ENCODE measurements around the gene FIZ1. TPM values are rescaled to one million over a fixed set of nuclear protein-coding genes. Genes with fewer than 3 reads are reported as not detected.

The FIZ1 gene
- total RNA-seq, 2 experiments from 2014 or later: 15.3 to 16.9 TPM

DNA sequence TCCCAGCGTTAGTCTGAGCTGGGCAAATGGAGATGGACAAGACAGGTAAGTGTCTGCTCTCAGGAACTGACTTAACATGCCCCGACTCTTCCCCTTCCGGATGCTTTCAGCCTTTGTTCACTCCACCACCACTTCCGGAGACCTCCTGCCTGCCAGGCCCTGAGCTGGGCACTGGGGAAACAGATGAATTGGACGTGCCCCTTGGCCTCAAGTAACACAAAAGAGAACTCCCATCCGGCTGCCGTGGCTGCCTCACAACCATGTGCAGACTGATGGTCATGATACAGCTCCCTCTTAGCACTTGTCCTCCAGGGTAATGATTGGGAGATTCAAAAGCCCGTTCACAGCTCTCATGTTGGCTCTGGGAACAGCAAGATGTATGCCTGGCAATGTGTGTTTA, 18.1 kb upstream of the FIZ1 start:
- CTCF ChIA-PET: interaction anchor here (0.7 to 4.8 kb wide), 3 partner anchors 11 to 98 kb away, joined by 3 to 30 read pairs (median 4); partner anchors contain the start of gene ZNF865
- Mint-ChIP-seq H3K4me3 (no peak overlapping the region), H3K4me1 (peaks cover 17% of the 10 kb centered on the region), H3K9me3 (no peaks in the 10 kb centered on the region), H3K36me3 (ENCODE audit: low read depth) (peaks cover 26% of the 10 kb centered on the region), H3K27ac (peak overlapping the region; percentile 36), H3K27me3 (no peaks in the 10 kb centered on the region)
- no peak for DNase-seq
- POLR2A ChIA-PET: no interaction called here

DNA sequence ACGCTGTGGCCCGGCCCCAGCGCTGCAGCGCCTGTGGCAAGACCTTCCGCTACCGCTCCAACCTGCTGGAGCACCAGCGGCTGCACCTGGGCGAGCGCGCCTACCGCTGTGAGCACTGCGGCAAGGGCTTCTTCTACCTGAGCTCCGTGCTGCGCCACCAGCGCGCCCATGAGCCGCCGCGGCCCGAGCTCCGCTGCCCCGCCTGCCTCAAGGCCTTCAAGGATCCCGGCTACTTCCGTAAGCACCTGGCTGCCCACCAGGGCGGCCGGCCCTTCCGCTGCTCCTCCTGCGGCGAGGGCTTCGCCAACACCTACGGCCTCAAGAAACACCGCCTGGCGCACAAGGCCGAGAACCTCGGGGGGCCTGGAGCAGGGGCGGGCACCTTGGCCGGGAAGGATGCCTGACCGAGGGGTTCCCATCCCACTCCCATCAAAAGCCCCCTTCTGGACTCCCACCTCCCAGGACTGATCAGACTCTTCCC, 17.1 kb upstream of the FIZ1 start:
- ChIA-PET POLR2A (no interaction called here), CTCF (interaction anchor here (0.7 kb wide), 1 partner anchor 163 kb away, joined by 3 read pairs; no protein-coding TSS in a partner anchor)

DNA sequence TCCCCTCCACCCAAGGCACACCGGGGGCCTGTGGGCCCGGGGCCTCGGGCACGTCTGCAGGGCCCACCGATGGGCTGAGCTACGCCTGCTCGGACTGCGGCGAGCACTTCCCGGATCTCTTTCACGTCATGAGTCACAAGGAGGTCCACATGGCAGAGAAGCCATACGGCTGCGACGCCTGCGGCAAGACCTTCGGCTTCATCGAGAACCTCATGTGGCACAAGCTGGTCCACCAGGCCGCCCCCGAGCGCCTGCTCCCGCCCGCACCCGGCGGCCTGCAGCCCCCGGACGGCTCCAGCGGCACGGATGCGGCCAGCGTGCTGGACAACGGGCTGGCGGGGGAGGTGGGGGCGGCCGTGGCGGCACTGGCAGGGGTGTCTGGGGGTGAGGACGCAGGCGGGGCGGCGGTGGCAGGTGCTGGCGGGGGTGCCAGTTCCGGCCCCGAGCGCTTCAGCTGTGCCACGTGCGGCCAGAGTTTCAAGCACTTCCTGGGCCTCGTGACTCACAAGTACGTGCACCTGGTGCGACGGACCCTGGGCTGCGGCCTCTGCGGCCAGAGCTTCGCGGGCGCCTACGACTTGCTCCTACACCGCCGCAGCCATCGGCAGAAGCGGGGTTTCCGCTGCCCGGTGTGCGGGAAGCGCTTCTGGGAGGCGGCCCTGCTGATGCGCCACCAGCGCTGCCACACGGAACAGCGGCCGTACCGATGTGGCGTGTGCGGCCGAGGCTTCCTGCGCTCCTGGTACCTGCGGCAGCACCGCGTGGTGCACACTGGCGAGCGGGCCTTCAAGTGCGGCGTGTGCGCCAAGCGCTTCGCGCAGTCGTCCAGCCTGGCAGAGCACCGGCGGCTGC, 16.5 kb upstream of the FIZ1 start:
- H3K27me3 Mint-ChIP-seq: no peaks in the 10 kb centered on the region
- DNase-seq: no peak
- H3K4me3 Mint-ChIP-seq: no peak overlapping the region
- H3K27ac Mint-ChIP-seq: no peak overlapping the region
- H3K9me3 Mint-ChIP-seq: no peaks in the 10 kb centered on the region
- POLR2A ChIA-PET: no interaction called here
- CTCF ChIA-PET: interaction anchor here (0.7 to 1.0 kb wide), 2 partner anchors 9 to 162 kb away, joined by 3 read pairs; no protein-coding TSS in a partner anchor
- H3K4me1 Mint-ChIP-seq: peaks cover 16% of the 10 kb centered on the region
- H3K36me3 Mint-ChIP-seq (ENCODE audit: low read depth): peaks cover 26% of the 10 kb centered on the region

More for the DNA sequence above, 17.1 kb upstream of the FIZ1 start:
- no peaks in the 10 kb centered on the region for H3K27me3 Mint-ChIP-seq
- peaks cover 18% of the 10 kb centered on the region for H3K4me1 Mint-ChIP-seq
- H3K36me3 Mint-ChIP-seq (ENCODE audit: low read depth): peaks cover 26% of the 10 kb centered on the region
- no peak for DNase-seq
- no peak overlapping the region for H3K27ac Mint-ChIP-seq
- no peaks in the 10 kb centered on the region for H3K9me3 Mint-ChIP-seq
- no peak overlapping the region for H3K4me3 Mint-ChIP-seq

DNA sequence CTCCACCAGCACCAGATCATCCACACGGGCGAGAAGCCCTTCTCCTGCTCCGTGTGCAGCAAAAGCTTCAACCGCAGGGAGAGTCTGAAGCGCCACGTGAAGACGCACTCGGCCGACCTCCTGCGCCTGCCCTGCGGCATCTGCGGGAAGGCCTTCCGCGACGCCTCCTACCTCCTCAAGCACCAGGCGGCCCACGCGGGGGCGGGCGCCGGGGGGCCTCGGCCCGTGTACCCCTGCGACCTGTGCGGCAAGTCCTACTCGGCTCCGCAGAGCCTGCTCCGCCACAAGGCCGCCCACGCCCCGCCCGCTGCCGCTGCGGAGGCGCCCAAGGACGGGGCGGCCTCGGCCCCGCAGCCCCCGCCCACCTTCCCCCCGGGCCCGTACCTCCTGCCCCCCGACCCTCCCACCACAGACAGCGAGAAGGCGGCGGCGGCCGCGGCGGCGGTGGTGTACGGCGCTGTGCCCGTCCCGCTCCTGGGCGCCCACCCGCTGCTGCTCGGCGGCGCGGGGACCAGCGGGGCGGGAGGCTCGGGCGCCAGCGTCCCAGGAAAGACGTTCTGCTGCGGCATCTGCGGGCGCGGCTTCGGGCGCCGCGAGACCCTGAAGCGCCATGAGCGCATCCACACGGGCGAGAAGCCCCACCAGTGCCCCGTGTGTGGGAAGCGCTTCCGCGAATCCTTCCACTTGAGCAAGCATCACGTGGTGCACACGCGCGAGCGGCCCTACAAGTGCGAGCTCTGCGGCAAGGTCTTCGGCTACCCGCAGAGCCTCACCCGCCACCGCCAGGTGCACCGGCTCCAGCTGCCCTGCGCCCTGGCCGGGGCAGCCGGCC, 15.6 kb upstream of the FIZ1 start:
- no peak overlapping the region for H3K27ac Mint-ChIP-seq
- peaks cover 22% of the 10 kb centered on the region for H3K36me3 Mint-ChIP-seq (ENCODE audit: low read depth)
- H3K4me3 Mint-ChIP-seq: no peak overlapping the region
- H3K9me3 Mint-ChIP-seq: no peaks in the 10 kb centered on the region
- CTCF ChIA-PET: interaction anchor here (1.0 kb wide), 1 partner anchor 8 kb away, joined by 3 read pairs; no protein-coding TSS in a partner anchor
- POLR2A ChIA-PET: no interaction called here
- DNase-seq: no peak
- peaks cover 12% of the 10 kb centered on the region for H3K4me1 Mint-ChIP-seq
- no peaks in the 10 kb centered on the region for H3K27me3 Mint-ChIP-seq

DNA sequence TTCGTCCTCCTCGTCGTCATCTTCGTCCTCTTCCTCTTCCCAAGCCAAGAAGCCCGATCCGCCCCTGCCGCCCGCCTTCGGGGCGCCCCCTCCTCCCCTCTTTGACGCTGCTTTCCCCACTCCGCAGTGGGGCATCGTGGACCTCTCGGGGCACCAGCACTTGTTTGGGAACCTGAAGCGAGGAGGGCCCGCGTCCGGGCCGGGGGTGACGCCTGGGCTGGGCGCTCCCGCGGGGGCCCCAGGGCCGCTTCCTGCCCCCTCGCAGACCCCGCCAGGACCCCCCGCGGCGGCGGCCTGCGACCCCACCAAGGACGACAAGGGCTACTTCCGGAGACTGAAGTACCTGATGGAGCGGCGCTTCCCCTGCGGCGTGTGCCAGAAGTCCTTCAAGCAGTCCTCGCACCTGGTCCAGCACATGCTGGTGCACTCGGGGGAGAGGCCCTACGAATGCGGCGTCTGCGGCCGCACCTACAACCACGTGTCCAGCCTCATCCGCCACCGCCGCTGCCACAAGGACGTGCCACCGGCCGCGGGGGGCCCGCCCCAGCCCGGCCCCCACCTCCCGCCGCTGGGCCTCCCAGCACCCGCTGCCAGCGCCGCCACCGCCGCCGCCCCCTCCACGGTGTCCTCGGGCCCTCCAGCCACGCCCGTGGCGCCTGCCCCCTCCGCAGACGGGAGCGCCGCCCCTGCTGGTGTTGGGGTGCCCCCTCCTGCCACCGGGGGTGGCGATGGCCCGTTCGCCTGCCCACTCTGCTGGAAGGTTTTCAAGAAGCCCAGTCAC, 14.8 kb upstream of the FIZ1 start:
- H3K9me3 Mint-ChIP-seq: no peaks in the 10 kb centered on the region
- ChIA-PET POLR2A (no interaction called here), CTCF (no interaction called here)
- H3K4me3 Mint-ChIP-seq: no peak overlapping the region
- no peak for DNase-seq
- H3K36me3 Mint-ChIP-seq (ENCODE audit: low read depth): peaks cover 28% of the 10 kb centered on the region
- H3K27ac Mint-ChIP-seq: no peak overlapping the region
- no peaks in the 10 kb centered on the region for H3K27me3 Mint-ChIP-seq
- peaks cover 9% of the 10 kb centered on the region for H3K4me1 Mint-ChIP-seq

DNA sequence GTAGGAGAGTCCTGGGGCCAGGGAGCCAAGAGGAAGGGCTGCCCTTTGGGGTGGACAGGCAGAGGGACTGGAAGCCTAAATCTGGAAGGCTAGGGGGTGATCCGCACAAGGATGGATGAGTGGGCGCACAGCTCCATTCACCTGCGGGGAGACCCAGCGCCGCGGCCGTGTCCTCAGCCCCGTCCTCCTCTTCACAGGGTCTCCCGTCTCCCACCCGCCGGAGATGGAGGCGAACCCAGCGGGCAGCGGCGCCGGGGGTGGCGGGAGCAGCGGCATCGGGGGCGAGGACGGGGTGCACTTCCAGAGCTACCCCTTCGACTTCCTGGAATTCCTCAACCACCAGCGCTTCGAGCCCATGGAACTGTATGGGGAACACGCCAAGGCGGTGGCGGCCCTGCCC, 14.1 kb upstream of the FIZ1 start:
- H3K27ac Mint-ChIP-seq: no peak overlapping the region
- peaks cover 13% of the 10 kb centered on the region for H3K4me1 Mint-ChIP-seq
- ChIA-PET POLR2A (no interaction called here), CTCF (no interaction called here)
- peaks cover 32% of the 10 kb centered on the region for H3K36me3 Mint-ChIP-seq (ENCODE audit: low read depth)
- H3K27me3 Mint-ChIP-seq: no peaks in the 10 kb centered on the region
- DNase-seq: no peak
- no peak overlapping the region for H3K4me3 Mint-ChIP-seq
- no peaks in the 10 kb centered on the region for H3K9me3 Mint-ChIP-seq

DNA sequence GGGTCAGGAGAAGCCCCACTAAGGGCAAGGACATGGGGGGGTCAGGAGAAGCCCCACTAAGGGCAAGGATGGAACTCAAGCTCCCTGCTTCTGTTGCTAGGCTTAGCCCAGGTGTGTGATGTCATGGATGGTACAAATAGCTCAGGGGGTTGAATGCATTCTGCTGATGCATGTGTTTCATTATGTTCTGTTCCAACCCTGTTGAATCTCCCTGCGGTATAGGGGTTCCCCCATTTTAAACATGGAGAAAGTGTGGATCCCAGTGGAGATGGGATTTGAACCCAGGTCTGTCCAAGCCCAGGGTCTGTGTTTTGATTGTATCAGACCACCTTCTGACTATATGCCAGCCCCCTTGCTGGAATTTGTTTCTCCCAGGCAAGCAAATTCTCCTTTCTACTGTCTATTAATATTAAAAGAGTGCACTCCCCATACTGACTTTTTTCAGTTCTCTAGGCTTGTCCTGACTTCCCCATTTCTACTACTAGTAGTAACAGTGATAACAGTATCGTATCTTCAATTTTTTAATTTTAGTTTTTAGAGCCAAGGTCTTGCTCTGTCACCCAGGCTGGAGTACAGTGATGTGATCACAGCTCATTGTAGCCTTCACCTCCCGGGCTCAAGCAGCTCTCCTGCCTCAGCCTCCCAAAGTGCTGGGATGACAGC, 12.8 kb upstream of the FIZ1 start:
- no peak for DNase-seq
- ChIA-PET CTCF (no interaction called here), POLR2A (interaction anchor here (0.9 kb wide), 1 partner anchor 8 kb away, joined by 3 read pairs; no protein-coding TSS in a partner anchor)
- Mint-ChIP-seq H3K4me3 (no peak overlapping the region), H3K27me3 (no peaks in the 10 kb centered on the region), H3K36me3 (ENCODE audit: low read depth) (peaks cover 31% of the 10 kb centered on the region), H3K9me3 (no peaks in the 10 kb centered on the region), H3K27ac (no peak overlapping the region), H3K4me1 (peaks cover 22% of the 10 kb centered on the region)

DNA sequence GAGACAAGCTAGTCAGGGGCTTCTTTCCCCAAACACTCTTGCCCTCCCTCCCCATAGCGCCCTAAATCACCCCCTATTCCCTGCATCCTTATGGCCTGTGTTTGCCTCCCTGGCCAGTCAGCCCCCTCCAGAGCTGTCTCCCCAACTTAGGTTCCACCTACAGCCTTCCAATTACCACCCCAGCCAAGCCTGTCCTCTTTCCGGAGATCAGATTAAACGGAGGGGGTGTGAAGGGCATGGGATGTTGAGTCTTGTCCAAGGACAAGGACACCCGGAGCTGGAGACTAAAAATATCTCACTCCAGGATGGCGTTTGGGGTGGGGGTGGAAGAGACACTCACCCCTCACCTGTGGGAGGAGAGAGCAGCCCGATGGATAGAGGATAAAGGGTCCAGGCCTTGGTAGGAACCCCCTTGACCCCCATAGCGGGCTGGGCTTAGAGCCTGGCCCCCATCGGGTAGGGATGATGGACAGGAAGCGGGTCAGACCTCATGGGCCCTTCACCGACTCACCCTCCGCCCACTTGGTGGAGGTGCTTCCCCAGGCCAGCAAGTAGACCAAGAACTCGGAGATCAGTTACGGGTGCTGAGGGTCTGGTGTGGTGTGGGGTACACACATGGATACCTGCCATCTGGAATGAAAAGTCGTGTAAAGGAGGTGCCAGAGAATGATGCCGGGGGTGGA, 12.1 kb upstream of the FIZ1 start:
- POLR2A ChIA-PET: no interaction called here
- Mint-ChIP-seq H3K27ac (no peak overlapping the region), H3K9me3 (no peaks in the 10 kb centered on the region), H3K4me3 (no peak overlapping the region), H3K4me1 (peaks cover 29% of the 10 kb centered on the region), H3K36me3 (ENCODE audit: low read depth) (peaks cover 31% of the 10 kb centered on the region), H3K27me3 (no peaks in the 10 kb centered on the region)
- no peak for DNase-seq
- CTCF ChIA-PET: no interaction called here

DNA sequence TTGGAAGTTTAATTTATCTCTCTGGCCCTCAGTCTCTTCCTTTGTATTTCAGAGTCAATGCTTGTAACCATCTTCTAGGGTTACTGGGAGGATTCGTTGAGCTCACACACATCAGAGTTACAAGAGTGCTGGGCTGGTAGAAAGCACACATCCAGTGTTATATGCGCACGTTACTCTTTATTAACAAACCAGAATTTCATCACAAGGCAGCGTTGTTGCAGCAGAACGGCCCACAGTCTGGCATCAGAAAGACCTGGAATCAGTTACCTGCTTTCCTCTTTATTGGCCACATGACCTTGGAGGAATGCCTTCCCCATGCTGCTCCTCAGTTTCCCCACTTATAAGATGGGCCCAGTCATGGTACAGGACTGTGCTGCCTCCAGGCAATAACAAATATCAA, 10.0 kb upstream of the FIZ1 start:
- Mint-ChIP-seq H3K4me1 (peaks cover 40% of the 10 kb centered on the region), H3K9me3 (no peaks in the 10 kb centered on the region), H3K27ac (no peak overlapping the region), H3K4me3 (no peak overlapping the region), H3K36me3 (ENCODE audit: low read depth) (peaks cover 29% of the 10 kb centered on the region), H3K27me3 (no peaks in the 10 kb centered on the region)
- POLR2A ChIA-PET: no interaction called here
- CTCF ChIA-PET: interaction anchor here (1.3 kb wide), 1 partner anchor 17 kb away, joined by 3 read pairs; no protein-coding TSS in a partner anchor
- no peak for DNase-seq

DNA sequence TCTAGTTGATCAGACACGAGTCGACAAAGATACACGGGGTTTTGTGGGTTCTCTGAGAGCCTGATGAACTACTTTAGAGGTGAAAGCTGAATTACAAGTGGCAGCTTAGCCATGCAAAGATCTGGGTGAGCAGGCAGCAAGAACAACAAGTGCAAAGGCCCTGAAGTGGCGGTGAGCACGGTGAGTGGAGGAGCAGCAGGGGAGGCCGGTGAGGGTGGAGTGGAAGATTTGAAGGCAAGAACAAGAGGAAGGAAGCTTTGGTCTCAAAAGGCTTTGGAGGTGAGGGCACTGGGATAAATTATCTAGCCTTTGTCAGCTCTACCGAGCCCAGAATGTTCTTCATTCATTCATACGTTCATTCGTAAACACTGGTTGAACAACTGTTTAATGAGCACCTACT, 7.5 kb upstream of the FIZ1 start:
- POLR2A ChIA-PET: no interaction called here
- Mint-ChIP-seq H3K27me3 (no peaks in the 10 kb centered on the region), H3K27ac (peak overlapping the region; percentile 96), H3K4me3 (peak overlapping the region; percentile 93), H3K9me3 (no peaks in the 10 kb centered on the region), H3K4me1 (peaks cover 49% of the 10 kb centered on the region), H3K36me3 (ENCODE audit: low read depth) (peaks cover 29% of the 10 kb centered on the region)
- CTCF ChIA-PET: interaction anchor here (0.6 to 3.6 kb wide), 13 partner anchors 8 to 108 kb away, joined by 3 to 30 read pairs (median 6); partner anchors contain the start of genes U2AF2 and ZNF784
- DNase-seq: no peak

DNA sequence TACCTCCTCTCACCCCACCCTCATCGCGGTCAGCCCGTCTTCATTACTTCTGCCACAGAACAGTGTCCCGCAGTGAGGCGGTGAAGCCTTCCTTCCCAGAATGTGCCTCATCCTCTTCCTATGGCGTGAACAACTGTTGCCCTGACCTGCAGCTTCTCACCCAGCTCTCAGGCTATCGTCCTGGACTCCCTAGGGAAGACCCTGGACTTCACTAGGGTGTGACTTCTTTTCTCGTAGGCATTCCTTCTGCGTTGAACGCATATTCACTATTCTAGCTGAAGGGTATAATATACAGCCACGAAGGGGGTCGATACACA, 7.1 kb upstream of the FIZ1 start:
- CTCF ChIA-PET: interaction anchor here (0.5 to 3.6 kb wide), 14 partner anchors 9 to 1755 kb away, joined by 3 to 30 read pairs (median 6); partner anchors contain the start of genes U2AF2 and ZNF784
- H3K27ac Mint-ChIP-seq: peak overlapping the region; percentile 96
- no peaks in the 10 kb centered on the region for H3K9me3 Mint-ChIP-seq
- no peaks in the 10 kb centered on the region for H3K27me3 Mint-ChIP-seq
- peaks cover 53% of the 10 kb centered on the region for H3K4me1 Mint-ChIP-seq
- no peak for DNase-seq
- peaks cover 32% of the 10 kb centered on the region for H3K36me3 Mint-ChIP-seq (ENCODE audit: low read depth)
- H3K4me3 Mint-ChIP-seq: peak overlapping the region; percentile 93
- POLR2A ChIA-PET: no interaction called here
